ENCODE results near the gene SLC35G1.

DNA sequence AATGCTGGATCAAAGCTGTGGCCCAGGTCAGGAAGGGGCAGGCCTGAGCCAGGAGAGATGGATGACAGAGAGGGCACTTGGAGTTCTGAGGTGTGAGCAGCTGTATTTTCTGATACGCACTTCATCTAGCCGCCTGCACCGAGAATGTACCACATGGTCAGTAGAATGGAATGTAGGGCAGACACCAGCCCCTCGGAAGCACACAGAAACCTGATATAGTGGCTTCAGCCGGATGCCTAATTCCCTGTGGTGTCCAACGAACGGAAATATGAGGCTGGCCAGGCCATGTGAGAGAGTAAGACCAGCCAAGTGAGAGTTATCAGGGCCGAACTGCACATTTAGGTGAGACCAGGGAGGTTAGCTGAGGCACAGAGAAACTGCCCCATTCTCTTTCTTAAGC lies 53.3 kb downstream of the SLC35G1 start:
- TF ChIP-seq EZH2 (IDR thresholded peaks at IDR 0.05) (no peak), POLR2AphosphoS5 (IDR thresholded peaks at IDR 0.05; ENCODE audit: borderline replicate concordance, low read depth, low read length) (no peak)
